Measurements from ENCODE around the gene SMG6.
A peak's percentile ranks its signal among the peaks of the same experiment; 100 is the strongest.

Gene SMG6

DNA sequence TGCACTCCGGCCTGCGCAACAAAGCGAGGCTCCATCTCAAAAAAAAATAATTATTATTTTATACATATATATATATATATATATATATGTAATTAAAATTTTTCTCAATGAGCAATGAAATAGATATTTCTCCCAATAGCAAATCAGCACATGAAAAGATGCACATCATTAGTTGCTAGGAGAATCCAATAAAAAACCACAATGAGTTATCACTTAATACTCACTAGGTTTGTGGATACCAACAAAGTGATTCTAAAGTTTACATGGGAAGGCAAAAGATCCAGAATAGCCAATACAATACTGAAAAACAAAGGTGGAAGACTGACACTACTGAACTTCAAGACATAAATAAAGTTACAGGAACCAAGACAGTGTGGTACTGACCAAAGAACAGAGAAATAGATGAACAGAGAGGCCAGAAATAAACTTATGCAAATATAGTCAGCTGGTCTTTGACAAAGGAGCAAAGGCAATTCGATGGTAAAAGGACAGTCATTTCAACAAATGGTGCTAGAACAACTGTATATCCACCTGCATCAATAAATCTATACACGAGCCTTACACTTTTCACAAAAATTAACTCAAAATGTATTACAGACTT, 13.6 kb downstream of the SMG6 start:
- no peak for DNase-seq
- intact Hi-C loops (cut with DNase I; ENCODE audit: low total_unique reads): no loop called here
- Histone ChIP-seq H3K36me3 (peaks cover 37 to 82% (median 49%) of the 10 kb centered on the region in 3 donors), H3K4me3 (no peak overlapping the region), H3K27ac (no peak overlapping the region), H3K27me3 (no peaks in the 10 kb centered on the region), H3K9me3 (no peaks in the 10 kb centered on the region), H3K4me1 (no peaks in the 10 kb centered on the region)
- no peak for TF ChIP-seq CTCF (IDR thresholded peaks at IDR 0.05)

GRCh38 chr17:2283302-2283701, 20.3 kb downstream of the SMG6 start:
- H3K4me1 ChIP-seq: no peaks in the 10 kb centered on the region
- no peak overlapping the region for H3K27ac ChIP-seq
- intact Hi-C loops (cut with DNase I; ENCODE audit: low total_unique reads): no loop called here
- no peaks in the 10 kb centered on the region for H3K27me3 ChIP-seq
- no peak for DNase-seq
- H3K36me3 ChIP-seq: peaks cover 60 to 74% (median 61%) of the 10 kb centered on the region in 3 donors
- H3K4me3 ChIP-seq: no peak overlapping the region
- TF ChIP-seq CTCF (IDR thresholded peaks at IDR 0.05): no peak
- no peaks in the 10 kb centered on the region for H3K9me3 ChIP-seq

DNA sequence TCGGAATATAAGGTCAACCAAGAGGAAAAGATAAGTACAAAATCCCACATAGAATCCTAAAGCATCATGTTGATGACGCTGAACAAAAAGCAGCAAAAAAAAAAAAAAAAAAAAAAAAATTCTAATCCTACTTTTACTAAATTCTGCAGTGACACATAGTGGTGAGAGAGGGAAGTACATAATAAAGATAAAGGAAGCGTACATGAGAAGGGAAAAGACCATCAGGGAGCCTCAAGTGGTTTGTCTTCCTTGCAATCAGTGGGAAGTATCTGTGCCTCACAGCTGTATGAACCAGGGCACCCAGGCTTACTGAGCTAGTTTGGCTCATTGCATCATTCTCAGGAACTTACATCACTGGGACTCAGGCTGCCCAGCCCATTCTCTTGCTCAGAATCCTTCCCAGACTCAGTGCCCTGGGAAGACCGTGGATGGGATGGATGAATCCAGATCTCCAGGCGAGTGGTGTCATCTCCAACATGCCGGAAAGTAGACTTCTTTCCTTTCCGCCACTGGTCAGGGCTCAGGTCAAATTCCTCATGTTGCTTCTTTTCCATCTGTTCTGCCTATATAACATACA, 21.2 kb downstream of the SMG6 start:
- H3K4me1 ChIP-seq: no peaks in the 10 kb centered on the region
- peak; percentile 45 to 61 for TF ChIP-seq CTCF (IDR thresholded peaks at IDR 0.05)
- no peaks in the 10 kb centered on the region for H3K9me3 ChIP-seq
- peaks cover 58 to 73% (median 63%) of the 10 kb centered on the region in 3 donors for H3K36me3 ChIP-seq
- DNase-seq: peak in 1 of 2 donors; percentile 30
- no peaks in the 10 kb centered on the region for H3K27me3 ChIP-seq
- intact Hi-C loops (cut with DNase I; ENCODE audit: low total_unique reads): no loop called here
- H3K27ac ChIP-seq: no peak overlapping the region
- no peak overlapping the region for H3K4me3 ChIP-seq

DNA sequence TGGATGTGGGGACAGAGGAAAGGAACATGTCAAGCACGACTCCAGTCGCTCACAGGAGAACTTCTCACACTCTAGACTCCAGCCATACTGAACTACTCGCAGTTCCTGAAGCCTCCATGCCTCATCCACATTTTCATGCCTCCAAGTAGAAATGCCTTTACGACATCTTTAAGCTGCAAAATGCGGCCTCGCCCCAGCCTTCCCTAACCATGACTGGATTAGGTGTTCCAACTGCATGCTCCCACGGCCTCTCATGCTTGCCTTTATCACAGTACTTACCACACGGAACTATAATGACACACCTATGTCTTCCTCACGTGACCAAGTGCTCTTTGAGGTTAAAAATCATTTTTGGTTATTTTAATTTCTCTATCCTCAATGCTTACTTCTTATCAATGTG, 23.9 kb downstream of the SMG6 start:
- DNase-seq: no peak
- no peak for TF ChIP-seq CTCF (IDR thresholded peaks at IDR 0.05)
- H3K4me1 ChIP-seq: no peaks in the 10 kb centered on the region
- no peak overlapping the region for H3K27ac ChIP-seq
- no peak overlapping the region for H3K4me3 ChIP-seq
- H3K27me3 ChIP-seq: no peaks in the 10 kb centered on the region
- H3K36me3 ChIP-seq: peaks cover 51 to 90% (median 69%) of the 10 kb centered on the region in 3 donors
- no peaks in the 10 kb centered on the region for H3K9me3 ChIP-seq
- intact Hi-C loops (cut with DNase I; ENCODE audit: low total_unique reads): no loop called here

DNA sequence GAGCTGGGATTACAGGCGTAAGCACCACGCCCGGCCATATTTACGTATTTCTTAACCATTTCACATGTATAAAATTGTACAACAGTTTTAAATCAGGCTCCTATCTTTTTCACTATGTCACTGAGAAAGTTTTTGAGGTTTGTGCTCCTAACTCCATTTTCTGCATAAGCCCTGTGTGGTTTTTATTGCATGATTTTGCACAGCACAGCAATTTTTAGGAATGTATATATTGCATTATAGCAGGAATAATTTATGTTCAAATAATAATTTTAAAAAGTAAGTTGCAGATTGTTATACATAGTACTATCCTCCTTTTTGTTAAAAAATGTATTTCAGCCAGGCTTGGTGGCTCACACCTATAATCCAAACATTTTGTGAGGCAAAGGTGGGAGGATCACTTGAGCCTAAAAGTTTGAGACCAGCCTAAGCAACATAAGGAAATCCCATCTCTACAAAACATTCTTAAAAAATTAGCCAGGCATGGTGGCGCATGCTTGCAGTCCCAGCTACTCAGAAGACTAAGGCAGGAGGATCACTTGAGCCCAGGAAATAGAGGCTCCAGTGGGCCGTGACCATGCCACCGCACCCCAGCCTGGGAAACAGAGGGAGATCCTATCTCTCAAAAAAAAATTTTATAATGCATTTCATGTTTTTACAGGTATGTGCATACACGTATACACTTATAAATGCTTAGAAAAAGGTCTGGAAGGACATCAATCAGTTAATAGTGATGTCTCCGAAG, 26.0 kb downstream of the SMG6 start:
- Histone ChIP-seq H3K36me3 (peaks cover 42 to 87% (median 70%) of the 10 kb centered on the region in 3 donors), H3K4me1 (no peaks in the 10 kb centered on the region), H3K9me3 (no peaks in the 10 kb centered on the region), H3K27me3 (no peaks in the 10 kb centered on the region), H3K27ac (no peak overlapping the region), H3K4me3 (no peak overlapping the region)
- intact Hi-C loops (cut with DNase I; ENCODE audit: low total_unique reads): no loop called here
- no peak for TF ChIP-seq CTCF (IDR thresholded peaks at IDR 0.05)
- DNase-seq: no peak
